Activated T-cell treated with anti-CD3 and anti-CD28 coated beads, Interleukin-2, amount 50 U/mL, for 4 hours (primary cell): ENCODE data around the gene TET3. TPM values are rescaled to one million over a fixed set of nuclear protein-coding genes. Genes with fewer than 3 reads are reported as not detected.

Experiments used
- ATAC-seq, 2 donors: fragments of 200-7000 bp; cut with Tn5 transposase; one replicate each; pipeline ENCODE4 v1.10.0; 2021
- DNase-seq: peaks from one replicate; pipeline ENCODE4 v3.0.0-alpha.2; 2020
- H3K27me3 Mint-ChIP-seq: one replicate; pipeline ENCODE4 v1.8.0; 2021; ENCODE audit warnings: low read depth, mixed read lengths
- H3K36me3 Mint-ChIP-seq: one replicate; pipeline ENCODE4 v1.8.0; 2022; ENCODE audit warnings: mixed read lengths; ENCODE audit not compliant: insufficient read depth
- H3K4me1 Mint-ChIP-seq: one replicate; pipeline ENCODE4 v1.8.0; 2021; ENCODE audit warnings: low read depth, mixed read lengths
- H3K4me3 Mint-ChIP-seq: one replicate; pipeline ENCODE4 v1.8.0; 2021; ENCODE audit warnings: mild to moderate bottlenecking, moderate library complexity, mixed read lengths
- H3K9me3 Mint-ChIP-seq: one replicate; pipeline ENCODE4 v1.8.0; 2021; ENCODE audit warnings: mixed read lengths
- total RNA-seq, 3 donors: library from RNA; stranded (reverse); gene quantifications; one replicate each; pipeline ENCODE4 v1.2.1, GENCODE V29; 2021

The TET3 gene
- total RNA-seq, 3 donors from 2014 or later = 30.8 to 34.0 (median 31.7) TPM

GRCh38 chr2:74014813-74015212 is 30.1 kb downstream of the TET3 start:
- no peak overlapping the region for H3K4me3 Mint-ChIP-seq
- no peaks in the 10 kb centered on the region for H3K9me3 Mint-ChIP-seq
- H3K27me3 Mint-ChIP-seq = no peaks in the 10 kb centered on the region
- H3K4me1 Mint-ChIP-seq = peaks cover 20% of the 10 kb centered on the region
- DNase-seq (no peak), ATAC-seq (no peak)
- peaks cover 2% of the 10 kb centered on the region for H3K36me3 Mint-ChIP-seq

- H3K36me3 Mint-ChIP-seq = no peaks in the 10 kb centered on the region
- H3K27me3 Mint-ChIP-seq = no peaks in the 10 kb centered on the region
- H3K9me3 Mint-ChIP-seq = no peaks in the 10 kb centered on the region
- no peak overlapping the region for H3K4me3 Mint-ChIP-seq
- no peak for ATAC-seq
- DNase-seq = no peak
- H3K4me1 Mint-ChIP-seq = peaks cover 38% of the 10 kb centered on the region
Measured at GRCh38 chr2:74017223-74017622, 32.5 kb downstream of the TET3 start.

GRCh38 chr2:74019516-74019915 is 34.8 kb downstream of the TET3 start:
- H3K9me3 Mint-ChIP-seq = no peaks in the 10 kb centered on the region
- no peak for DNase-seq
- no peaks in the 10 kb centered on the region for H3K36me3 Mint-ChIP-seq
- H3K4me1 Mint-ChIP-seq = peaks cover 46% of the 10 kb centered on the region
- no peak overlapping the region for H3K4me3 Mint-ChIP-seq
- no peak for ATAC-seq
- no peaks in the 10 kb centered on the region for H3K27me3 Mint-ChIP-seq

GRCh38 chr2:74020702-74021406 is 36.1 kb downstream of the TET3 start:
- H3K4me1 Mint-ChIP-seq = peaks cover 54% of the 10 kb centered on the region
- no peaks in the 10 kb centered on the region for H3K36me3 Mint-ChIP-seq
- H3K4me3 Mint-ChIP-seq = no peak overlapping the region
- H3K27me3 Mint-ChIP-seq = no peaks in the 10 kb centered on the region
- H3K9me3 Mint-ChIP-seq = no peaks in the 10 kb centered on the region
- ATAC-seq (no peak), DNase-seq (no peak)

- Mint-ChIP-seq H3K9me3 (no peaks in the 10 kb centered on the region), H3K4me1 (peaks cover 57% of the 10 kb centered on the region), H3K36me3 (no peaks in the 10 kb centered on the region), H3K4me3 (no peak overlapping the region), H3K27me3 (no peaks in the 10 kb centered on the region)
- no peak for ATAC-seq
- DNase-seq = no peak
Measured at GRCh38 chr2:74021407-74021755, 36.7 kb downstream of the TET3 start.

- ATAC-seq = no peak
Measured at GRCh38 chr2:74024216-74024615, 39.5 kb downstream of the TET3 start.

GRCh38 chr2:74025971-74026612 is 41.4 kb downstream of the TET3 start:
- Mint-ChIP-seq H3K36me3 (peaks cover 2% of the 10 kb centered on the region), H3K4me3 (no peak overlapping the region), H3K4me1 (peaks cover 70% of the 10 kb centered on the region), H3K9me3 (no peaks in the 10 kb centered on the region), H3K27me3 (no peaks in the 10 kb centered on the region)
- ATAC-seq (no peak), DNase-seq (no peak)

More at GRCh38 chr2:74024216-74024615, 39.5 kb downstream of the TET3 start:
- peaks cover 64% of the 10 kb centered on the region for H3K4me1 Mint-ChIP-seq
- no peaks in the 10 kb centered on the region for H3K36me3 Mint-ChIP-seq
- no peaks in the 10 kb centered on the region for H3K9me3 Mint-ChIP-seq
- DNase-seq = no peak
- H3K4me3 Mint-ChIP-seq = no peak overlapping the region
- no peaks in the 10 kb centered on the region for H3K27me3 Mint-ChIP-seq

GRCh38 chr2:74026687-74027241 is 42.1 kb downstream of the TET3 start:
- ATAC-seq (no peak), DNase-seq (no peak)
- Mint-ChIP-seq H3K27me3 (no peaks in the 10 kb centered on the region), H3K36me3 (peaks cover 2% of the 10 kb centered on the region), H3K4me3 (peak overlapping the region; percentile 59), H3K4me1 (peaks cover 70% of the 10 kb centered on the region), H3K9me3 (no peaks in the 10 kb centered on the region)

GRCh38 chr2:74027496-74027895 is 42.8 kb downstream of the TET3 start:
- no peak for DNase-seq
- no peaks in the 10 kb centered on the region for H3K27me3 Mint-ChIP-seq
- no peaks in the 10 kb centered on the region for H3K9me3 Mint-ChIP-seq
- ATAC-seq = no peak
- H3K4me3 Mint-ChIP-seq = no peak overlapping the region
- peaks cover 71% of the 10 kb centered on the region for H3K4me1 Mint-ChIP-seq
- H3K36me3 Mint-ChIP-seq = peaks cover 2% of the 10 kb centered on the region

GRCh38 chr2:74028290-74028689 is 43.6 kb downstream of the TET3 start:
- Mint-ChIP-seq H3K4me1 (peaks cover 78% of the 10 kb centered on the region), H3K27me3 (no peaks in the 10 kb centered on the region), H3K9me3 (no peaks in the 10 kb centered on the region), H3K4me3 (no peak overlapping the region), H3K36me3 (peaks cover 2% of the 10 kb centered on the region)
- ATAC-seq (no peak), DNase-seq (no peak)

- ATAC-seq = no peak
- no peaks in the 10 kb centered on the region for H3K27me3 Mint-ChIP-seq
- H3K4me3 Mint-ChIP-seq = no peak overlapping the region
- H3K9me3 Mint-ChIP-seq = no peaks in the 10 kb centered on the region
- no peak for DNase-seq
- H3K36me3 Mint-ChIP-seq = peaks cover 2% of the 10 kb centered on the region
- peaks cover 78% of the 10 kb centered on the region for H3K4me1 Mint-ChIP-seq
Measured at GRCh38 chr2:74028741-74029140, 44.0 kb downstream of the TET3 start.

- Mint-ChIP-seq H3K9me3 (no peaks in the 10 kb centered on the region), H3K4me1 (peaks cover 79% of the 10 kb centered on the region), H3K36me3 (peaks cover 3% of the 10 kb centered on the region), H3K4me3 (no peak overlapping the region), H3K27me3 (no peaks in the 10 kb centered on the region)
- peak; percentile 27 to 51 for ATAC-seq
- DNase-seq = no peak
Measured at GRCh38 chr2:74029714-74030397, 45.1 kb downstream of the TET3 start.

- H3K4me1 Mint-ChIP-seq = peaks cover 79% of the 10 kb centered on the region
- H3K4me3 Mint-ChIP-seq = no peak overlapping the region
- DNase-seq = no peak
- no peaks in the 10 kb centered on the region for H3K27me3 Mint-ChIP-seq
- peaks cover 3% of the 10 kb centered on the region for H3K36me3 Mint-ChIP-seq
- ATAC-seq = no peak
- no peaks in the 10 kb centered on the region for H3K9me3 Mint-ChIP-seq
Measured at GRCh38 chr2:74031221-74031620, 46.5 kb downstream of the TET3 start.

- no peak for ATAC-seq
- DNase-seq = no peak
- Mint-ChIP-seq H3K4me1 (peaks cover 80% of the 10 kb centered on the region), H3K36me3 (peaks cover 3% of the 10 kb centered on the region), H3K9me3 (no peaks in the 10 kb centered on the region), H3K4me3 (peak overlapping the region; percentile 83), H3K27me3 (no peaks in the 10 kb centered on the region)
Measured at GRCh38 chr2:74031959-74032287, 47.2 kb downstream of the TET3 start.

GRCh38 chr2:74033375-74033774 is 48.7 kb downstream of the TET3 start:
- Mint-ChIP-seq H3K27me3 (no peaks in the 10 kb centered on the region), H3K36me3 (peaks cover 3% of the 10 kb centered on the region), H3K4me1 (peaks cover 86% of the 10 kb centered on the region), H3K4me3 (peak overlapping the region; percentile 83), H3K9me3 (no peaks in the 10 kb centered on the region)
- ATAC-seq (no peak), DNase-seq (no peak)
